ENCODE results near the gene CFAP410.
"Not testable (repeated sequence)": the region's sequence is repeated elsewhere in the genome, so short reads cannot be mapped to it uniquely, and the experiment has no call there.

The CFAP410 gene

GRCh38 chr21:44349847-44350772, 10.9 kb upstream of the CFAP410 start:
- DNase-seq: no peak

GRCh38 chr21:44349416-44349846, 10.2 kb upstream of the CFAP410 start:
- DNase-seq: no peak

- no peak for DNase-seq
Measured at GRCh38 chr21:44348861-44349260, 9.7 kb upstream of the CFAP410 start.

GRCh38 chr21:44347911-44348451, 8.8 kb upstream of the CFAP410 start:
- no peak for DNase-seq

GRCh38 chr21:44345495-44345894, 6.3 kb upstream of the CFAP410 start:
- no peak for DNase-seq

- no peak for DNase-seq
Measured at GRCh38 chr21:44344541-44345183, 5.5 kb upstream of the CFAP410 start.

GRCh38 chr21:44342981-44343380, 3.8 kb upstream of the CFAP410 start:
- DNase-seq: not testable (repeated sequence)

GRCh38 chr21:44341726-44342458, 2.7 kb upstream of the CFAP410 start:
- not testable (repeated sequence) for DNase-seq

GRCh38 chr21:44337941-44338895, 972 bp downstream of the CFAP410 start:
- DNase-seq: no peak

GRCh38 chr21:44337449-44337848, 1.7 kb downstream of the CFAP410 start:
- DNase-seq: no peak

GRCh38 chr21:44335266-44336059, 3.7 kb downstream of the CFAP410 start:
- DNase-seq: no peak

GRCh38 chr21:44334329-44335030, 4.7 kb downstream of the CFAP410 start:
- DNase-seq: no peak

GRCh38 chr21:44333509-44334328, 5.5 kb downstream of the CFAP410 start:
- DNase-seq: no peak

GRCh38 chr21:44332965-44333364, 6.2 kb downstream of the CFAP410 start:
- no peak for DNase-seq

GRCh38 chr21:44332383-44332782, 6.8 kb downstream of the CFAP410 start:
- peak; percentile 82 for DNase-seq

- peak; percentile 84 for DNase-seq
Measured at GRCh38 chr21:44331650-44332307, 7.4 kb downstream of the CFAP410 start.

GRCh38 chr21:44331209-44331608, 8.0 kb downstream of the CFAP410 start:
- DNase-seq: no peak

GRCh38 chr21:44330698-44331097, 8.5 kb downstream of the CFAP410 start:
- no peak for DNase-seq

All from NCI-H1694 (cell line).